Fibroblast of lung (primary cell): Measurements from ENCODE around the gene INSIG2.

Experiments
- CTCF ChIP-seq, 2 donors: IDR thresholded peaks in 1 of 2; conservative IDR thresholded peaks in 1 of 2; 1 replicate in 1 of 2; 2 replicates in 1 of 2; pipeline ENCODE4 v1.5.1; 2011 to 2012; ENCODE audit warnings: low read length in 2 of 2, control low read depth in 1 of 2, inconsistent platforms in 1 of 2, low read depth in 1 of 2, mild to moderate bottlenecking in 1 of 2
- EZH2 ChIP-seq: IDR thresholded peaks from 2 replicates; pipeline ENCODE4 v1.5.1; 2012; ENCODE audit warnings: low read length, control low read depth, mild to moderate bottlenecking; ENCODE audit errors: missing control alignments

- TF ChIP-seq CTCF (conservative IDR thresholded peaks at IDR 0.05 in 1 of 2, IDR thresholded peaks at IDR 0.05 in 1 of 2; ENCODE audit: low read depth in 1 of 2, low read length in 2 of 2) (no peak), EZH2 (no peak)
These were observed 9.4 kb downstream of the INSIG2 start for GRCh38 chr2:118097657-118098056.
